ENCODE data around the gene PCNX3.

GRCh38 chr11:65630215-65630614 is 14.6 kb downstream of the PCNX3 start:
- no peak for TF ChIP-seq CTCF (IDR thresholded peaks at IDR 0.05)
- TF ChIP-seq POLR2A (IDR thresholded peaks at IDR 0.05) = no peak
